Chondrocyte (in vitro differentiated cells): Measurements from ENCODE around the gene BAIAP2L2. TPM values are rescaled to one million over a fixed set of nuclear protein-coding genes. Genes with fewer than 3 reads are reported as not detected.
"Not testable (repeated sequence)": the region's sequence is repeated elsewhere in the genome, so short reads cannot be mapped to it uniquely, and the experiment has no call there.

Source experiments
- DNase-seq: peaks from one replicate; pipeline ENCODE4 v3.0.0; 2021; ENCODE audit warnings: mixed read lengths, low spot score
- H3K27ac Mint-ChIP-seq: one replicate; pipeline ENCODE4 v1.8.0; 2021; ENCODE audit warnings: mild to moderate bottlenecking, moderate library complexity, mixed read lengths; ENCODE audit not compliant: unreplicated experiment
- H3K27me3 Mint-ChIP-seq: 2 replicates; pipeline ENCODE4 v1.8.0; 2021; ENCODE audit warnings: low read depth, mixed read lengths
- H3K36me3 Mint-ChIP-seq: 2 replicates; pipeline ENCODE4 v1.8.0; 2021; ENCODE audit warnings: low read depth, mixed read lengths
- H3K4me1 Mint-ChIP-seq: 2 replicates; pipeline ENCODE4 v1.8.0; 2021; ENCODE audit warnings: low read depth, mild to moderate bottlenecking, mixed read lengths
- H3K4me3 Mint-ChIP-seq: one replicate; pipeline ENCODE4 v1.8.0; 2021; ENCODE audit warnings: mild to moderate bottlenecking, moderate library complexity, mixed read lengths; ENCODE audit not compliant: unreplicated experiment
- H3K9me3 Mint-ChIP-seq: 2 replicates; pipeline ENCODE4 v1.8.0; 2021; ENCODE audit warnings: low read depth, mixed read lengths
- CTCF ChIP-seq: fragments of 200-600 bp; sonication (generic); IDR thresholded peaks from 2 replicates; pipeline ENCODE4 v1.5.0; 2021; ENCODE audit warnings: antibody characterized with exemption, mild to moderate bottlenecking, moderate library complexity
- total RNA-seq: library from RNA; stranded (reverse); gene quantifications from 3 replicates; pipeline ENCODE4 v1.2.1, GENCODE V29; 2021

BAIAP2L2 gene
- total RNA-seq, 1 donor from 2014 or later: 0.42 TPM

GRCh38 chr22:38081636-38081940, 28.9 kb downstream of the BAIAP2L2 start:
- Mint-ChIP-seq H3K27ac (no peak overlapping the region), H3K9me3 (no peaks in the 10 kb centered on the region), H3K4me3 (no peak overlapping the region), H3K27me3 (no peaks in the 10 kb centered on the region), H3K4me1 (no peaks in the 10 kb centered on the region), H3K36me3 (no peaks in the 10 kb centered on the region)
- DNase-seq: no peak
- TF ChIP-seq CTCF: no peak

- Mint-ChIP-seq H3K4me3 (no peak overlapping the region), H3K27me3 (no peaks in the 10 kb centered on the region), H3K36me3 (no peaks in the 10 kb centered on the region), H3K9me3 (no peaks in the 10 kb centered on the region), H3K4me1 (no peaks in the 10 kb centered on the region), H3K27ac (no peak overlapping the region)
- peak; percentile 81 for DNase-seq
- TF ChIP-seq CTCF: no peak
Measured at GRCh38 chr22:38080850-38081635, 29.4 kb downstream of the BAIAP2L2 start.

- no peaks in the 10 kb centered on the region for H3K9me3 Mint-ChIP-seq
- H3K4me1 Mint-ChIP-seq: no peaks in the 10 kb centered on the region
- no peaks in the 10 kb centered on the region for H3K27me3 Mint-ChIP-seq
- H3K27ac Mint-ChIP-seq: no peak overlapping the region
- no peak for DNase-seq
- no peak overlapping the region for H3K4me3 Mint-ChIP-seq
- TF ChIP-seq CTCF: no peak
- no peaks in the 10 kb centered on the region for H3K36me3 Mint-ChIP-seq
Measured at GRCh38 chr22:38080474-38080849, 30.0 kb downstream of the BAIAP2L2 start.

GRCh38 chr22:38079804-38080203, 30.7 kb downstream of the BAIAP2L2 start:
- no peak for DNase-seq
- no peak for TF ChIP-seq CTCF
- Mint-ChIP-seq H3K4me3 (no peak overlapping the region), H3K27me3 (no peaks in the 10 kb centered on the region), H3K9me3 (no peaks in the 10 kb centered on the region), H3K36me3 (no peaks in the 10 kb centered on the region), H3K4me1 (no peaks in the 10 kb centered on the region), H3K27ac (no peak overlapping the region)

- H3K4me1 Mint-ChIP-seq, H3K4me3 Mint-ChIP-seq, DNase-seq, H3K36me3 Mint-ChIP-seq, H3K9me3 Mint-ChIP-seq, H3K27ac Mint-ChIP-seq, H3K27me3 Mint-ChIP-seq: not testable (repeated sequence)
Measured at GRCh38 chr22:38079208-38079607, 31.3 kb downstream of the BAIAP2L2 start.
